K562 (cell line): ENCODE data around the gene CSTPP1. TPM values are rescaled to one million over a fixed set of nuclear protein-coding genes. Genes with fewer than 3 reads are reported as not detected.

Experiments used
- ATAC-seq: fragments of 200-7000 bp; cut with Tn5 transposase; 3 replicates; pipeline ENCODE4 v1.9.1; 2020; ENCODE audit warnings: moderate library complexity
- BruUV-seq: library from RNA; stranded (reverse); fragments of 400-500 nt; replicated peaks from 2 replicates; lab custom pipeline; 2021; lab: Mats Ljungman, UMichigan
- CTCF ChIA-PET: fragments of 300-600 bp; formaldehyde crosslinking; extraction: SDS; loops from one replicate; lab custom pipeline; 2021; ENCODE audit warnings: low intra/inter-chr PET ratio; lab: Yijun Ruan, JAX
- POLR2A ChIA-PET: fragments of 300-600, 350-650 bp; sonication (Branson Sonifier 250); formaldehyde crosslinking; extraction: SDS; loops from one replicate; lab custom pipeline; 2021; ENCODE audit warnings: antibody characterized with exemption, inconsistent platforms; lab: Yijun Ruan, JAX
- DNase-seq, 4 experiments: peaks; one replicate each; pipeline versions ENCODE4 v3.0.0 to v3.0.0-alpha.2; 2011 to 2018; ENCODE audit warnings: low spot score in 3 of 4, mixed read lengths in 3 of 4; ENCODE audit errors: extremely low read depth in 1 of 4
- FAIRE-seq: peaks from 2 replicates; lab custom pipeline; 2011; peaks lifted over from hg19 to GRCh38; lab: Jason Lieb, UNC
- H2AFZ ChIP-seq: 2 replicates; pipeline ENCODE4 v1.6.0; 2011; ENCODE audit warnings: low read depth, low read length, control low read depth, inconsistent platforms
- H3K27ac ChIP-seq: fragments of 200-600 bp; 3 replicates; pipeline ENCODE4 v1.8.0; 2011; ENCODE audit warnings: low read depth, mild to moderate bottlenecking, control low read depth, inconsistent platforms, low read length, moderate library complexity, mixed read lengths; ENCODE audit errors: extremely low read depth
- H3K27me3 ChIP-seq, 2 experiments: fragments of 300-600 bp in 1 of 2; 2 replicates in 1 of 2; 3 replicates in 1 of 2; pipeline versions ENCODE4 v1.6.0 to v1.8.0; 2011; ENCODE audit warnings: inconsistent platforms in 2 of 2, low read length in 2 of 2, mild to moderate bottlenecking in 1 of 2, mixed read lengths in 1 of 2, moderate library complexity in 1 of 2; ENCODE audit not compliant: control insufficient read depth in 2 of 2, insufficient read depth in 2 of 2
- H3K36me3 ChIP-seq: fragments of 300-600 bp; 3 replicates; pipeline ENCODE4 v1.8.0; 2011; ENCODE audit warnings: mild to moderate bottlenecking, low read length, inconsistent platforms; ENCODE audit not compliant: control insufficient read depth, insufficient read depth
- H3K4me1 ChIP-seq, 2 experiments: fragments of 200-600 bp in 1 of 2; replicated peaks in 1 of 2; 2 replicates in 1 of 2; 3 replicates in 1 of 2; pipeline versions ENCODE4 v1.5.1 to v1.8.0; 2011; ENCODE audit warnings: inconsistent platforms in 2 of 2, low read length in 2 of 2, mild to moderate bottlenecking in 1 of 2, mixed read lengths in 1 of 2, moderate library complexity in 1 of 2; ENCODE audit not compliant: control insufficient read depth in 2 of 2, insufficient read depth in 2 of 2
- H3K4me2 ChIP-seq: 2 replicates; pipeline ENCODE4 v1.6.1; 2011; ENCODE audit warnings: low read length, control low read depth, inconsistent platforms, mixed read lengths; ENCODE audit not compliant: insufficient read depth
- H3K4me3 ChIP-seq: fragments of 200-600 bp; sonication (generic), shearing (Covaris generic); 2 replicates; pipeline ENCODE4 v1.5.1; 2016; ENCODE audit warnings: control low read depth, inconsistent platforms
- H3K79me2 ChIP-seq: fragments of 200-600 bp; 3 replicates; pipeline ENCODE4 v1.8.0; 2011; ENCODE audit warnings: low read length, inconsistent platforms; ENCODE audit not compliant: control insufficient read depth, insufficient read depth
- H3K9ac ChIP-seq, 2 experiments: 2 replicates each; pipeline versions ENCODE4 v1.6.0 to v1.6.1; 2011; ENCODE audit warnings: low read depth in 2 of 2, low read length in 2 of 2, control low read depth in 1 of 2, inconsistent platforms in 1 of 2, mild to moderate bottlenecking in 1 of 2, mixed read lengths in 1 of 2; ENCODE audit not compliant: insufficient read depth in 1 of 2
- H3K9me1 ChIP-seq: one replicate; pipeline ENCODE4 v1.6.0; 2011; ENCODE audit warnings: inconsistent platforms, mild to moderate bottlenecking, low read length, moderate library complexity; ENCODE audit not compliant: control insufficient read depth, insufficient read depth
- H3K9me3 ChIP-seq: replicated peaks from 2 replicates; pipeline ENCODE4 v1.5.1; 2011; ENCODE audit warnings: low read depth, low read length, inconsistent platforms; ENCODE audit not compliant: control insufficient read depth, insufficient read depth
- H4K20me1 ChIP-seq: replicated peaks from 2 replicates; pipeline ENCODE4 v1.6.1; 2011; ENCODE audit warnings: low read length, inconsistent platforms, mixed read lengths; ENCODE audit not compliant: control insufficient read depth, insufficient read depth
- ARNT ChIP-seq, 2 experiments: fragments of 450-650 bp; IDR thresholded peaks; 2 replicates each; pipeline ENCODE4 v1.6.1; 2016; ENCODE audit warnings: mild to moderate bottlenecking in 1 of 2
- BCLAF1 ChIP-seq, 2 experiments: fragments of 450-650 bp in 1 of 2; IDR thresholded peaks; 2 replicates each; pipeline ENCODE4 v1.6.1; 2011 to 2017; ENCODE audit warnings: low read depth in 2 of 2, antibody characterized with exemption in 1 of 2, borderline replicate concordance in 1 of 2, low read length in 1 of 2, mild to moderate bottlenecking in 1 of 2, mixed read lengths in 1 of 2; ENCODE audit not compliant: control insufficient read depth in 1 of 2
- GTF2F1 ChIP-seq: IDR thresholded peaks from 2 replicates; pipeline ENCODE4 v1.6.1; 2011; ENCODE audit warnings: low read depth, low read length, improper control_type of control experiment
- HDAC6 ChIP-seq: IDR thresholded peaks from 2 replicates; pipeline ENCODE4 v1.6.1; 2012; ENCODE audit warnings: low read depth, mild to moderate bottlenecking, control low read depth, inconsistent platforms, low read length, moderate library complexity
- PBX2 ChIP-seq, 2 experiments: IDR thresholded peaks in 1 of 2; conservative IDR thresholded peaks in 1 of 2; 2 replicates each; pipeline ENCODE4 v1.6.1; 2016; ENCODE audit warnings: low read depth in 2 of 2, mild to moderate bottlenecking in 1 of 2, missing compliant biosample characterization in 1 of 2, missing genetic modification characterization in 1 of 2, moderate library complexity in 1 of 2
- PHF8 ChIP-seq: fragments of 200-600 bp; sonication (generic); IDR thresholded peaks from 2 replicates; pipeline ENCODE4 v1.6.1; 2012; ENCODE audit warnings: mixed run types, mild to moderate bottlenecking, inconsistent platforms, low read length, moderate library complexity, borderline replicate concordance
- RBM17 ChIP-seq: fragments of 200-400 bp; formaldehyde crosslinking; IDR thresholded peaks from 2 replicates; pipeline ENCODE4 v1.6.1; 2017; ENCODE audit warnings: low read depth, mild to moderate bottlenecking, low read length, borderline replicate concordance
- SNIP1 ChIP-seq: fragments of 450-650 bp; IDR thresholded peaks from 2 replicates; pipeline ENCODE4 v1.7.1; 2017; ENCODE audit warnings: low read depth, mild to moderate bottlenecking
- ZEB2 ChIP-seq: fragments of 450-650 bp; IDR thresholded peaks from 2 replicates; pipeline ENCODE4 v1.6.1; 2016
- ZNF140 ChIP-seq: fragments of 250-450 bp; sonication (Bioruptor Pico); IDR thresholded peaks from 2 replicates; pipeline ENCODE4 v1.8.0; 2021; ENCODE audit warnings: moderate library complexity, mild to moderate bottlenecking, inconsistent platforms
- ZNF263 ChIP-seq: sonication (generic); formaldehyde crosslinking; IDR thresholded peaks from 2 replicates; pipeline ENCODE4 v1.8.0; 2022; ENCODE audit warnings: mild to moderate bottlenecking, missing genetic modification reagents, borderline replicate concordance
- ZNF785 ChIP-seq: fragments of 250-450 bp; sonication (Bioruptor Pico); IDR thresholded peaks from 2 replicates; pipeline ENCODE4 v1.4.0; 2020; ENCODE audit warnings: mild to moderate bottlenecking
- WGBS: fragments of 100-300 bp; shearing (Covaris generic); methylation state at CpG from one replicate; pipeline ENCODE4 v1.1.6; 2016; ENCODE audit warnings: low coverage, mixed read lengths; ENCODE audit not compliant: insufficient coverage; ENCODE audit errors: missing lambda C conversion rate; 5-methylcytosine and 5-hydroxymethylcytosine counted together
- in situ Hi-C: fragments of 300-500 bp; cut with MboI; formaldehyde crosslinking; loops from 4 replicates; pipeline ENCODE4 v1.15.0; 2018; ENCODE audit warnings: inconsistent platforms, mixed read lengths
- intact Hi-C: fragments of 100-400 bp; cut with micrococcal nuclease; formaldehyde crosslinking; loops from 2 replicates; pipeline ENCODE4 v1.14.2; 2022
- polyA plus RNA-seq, 8 experiments: library from polyadenylated mRNA; depleted of rRNA in 4 of 8; stranded (reverse) in 5 of 8; unstranded in 3 of 8; fragments of >200 nt; fragmentation: Nextera tagmentation in 2 of 8; fragmentation: Illumina TruSeq in 1 of 8; extraction: Ambion mirVana in 2 of 8; extraction: Trizol in 1 of 8; gene quantifications; 2 replicates each; pipeline versions ENCODE4 v1.2.1 to v1.2.3, GENCODE V29; 2011 to 2014; ENCODE audit warnings: inconsistent platforms in 1 of 8, missing spikeins in 1 of 8
- total RNA-seq, 7 experiments: library from RNA; depleted of rRNA in 6 of 7; stranded (reverse); fragments of >200 nt in 6 of 7; fragmentation: Illumina TruSeq in 2 of 7; extraction: Trizol in 2 of 7; gene quantifications; 2 replicates each; pipeline versions ENCODE4 v1.2.1 to v1.2.3, GENCODE V29; 2011 to 2021; ENCODE audit warnings: low replicate concordance in 1 of 7

Gene CSTPP1
- total and polyA plus RNA-seq, 9 of the 15 experiments (the other 6 are each of a cell fraction or from before 2014, with no cell fraction given), result 6.5 to 17.8 (median 9.2) TPM

GRCh38 chr11:47139878-47140277 is 203.3 kb downstream of the CSTPP1 start (continued):
- no peak for TF ChIP-seq BCLAF1 (IDR thresholded peaks at IDR 0.05; ENCODE audit: borderline replicate concordance in 1 of 2, control insufficient read depth in 1 of 2, low read depth in 2 of 2, low read length in 1 of 2)

GRCh38 chr11:47143322-47143721 is 206.8 kb downstream of the CSTPP1 start:
- in situ Hi-C loops, result no loop called here
- no TSS peak for BruUV-seq
- FAIRE-seq, result no peak
- WGBS, result 59% methylated on average over 3 of the region's 3 CpGs
- H3K9me1 ChIP-seq, result no peaks in the 10 kb centered on the region
- TF ChIP-seq PHF8, result no peak
- no peak for TF ChIP-seq ZNF140 (CRISPR knock-in tag)
- no peak for TF ChIP-seq SNIP1
- TF ChIP-seq ZNF263 (CRISPR knock-in tag), result no peak
- TF ChIP-seq HDAC6, result no peak
- TF ChIP-seq ZEB2, result no peak
- TF ChIP-seq ARNT (IDR thresholded peaks at IDR 0.05), result no peak
- no peak for TF ChIP-seq GTF2F1
- TF ChIP-seq RBM17, result no peak
- TF ChIP-seq PBX2 (CRISPR knock-in tag; IDR thresholded peaks at IDR 0.05; ENCODE audit: low read depth), result no peak
- TF ChIP-seq PBX2 (tag; conservative IDR thresholded peaks at IDR 0.05; ENCODE audit: low read depth), result no peak
- TF ChIP-seq ZNF785 (CRISPR knock-in tag), result no peak
- TF ChIP-seq, all 486 proteins: peak for 0
- no peak for ATAC-seq
- no peaks in the 10 kb centered on the region; a peak in 1 of 5 replicates for H3K4me1 ChIP-seq
- DNase-seq, result no peak
- H3K27ac ChIP-seq, result no peak overlapping the region
- no peaks in the 10 kb centered on the region for H3K9me3 ChIP-seq
- ChIA-PET POLR2A (no interaction called here), CTCF (no interaction called here)
- no peak overlapping the region for H3K4me3 ChIP-seq
- intact Hi-C loops, result no loop called here
- no peaks in the 10 kb centered on the region for H4K20me1 ChIP-seq
- H3K36me3 ChIP-seq, result no peaks in the 10 kb centered on the region
- H3K79me2 ChIP-seq, result no peaks in the 10 kb centered on the region
- H3K9ac ChIP-seq, result no peak overlapping the region
- H3K4me2 ChIP-seq, result no peak overlapping the region
- no peak overlapping the region for H2AFZ ChIP-seq
- no peaks in the 10 kb centered on the region for H3K27me3 ChIP-seq
